NB4 (cell line): ENCODE data around the gene TSNAX.

Experiments
- MAX ChIP-seq: IDR thresholded peaks from 2 replicates; pipeline ENCODE4 v1.6.1; 2011; ENCODE audit warnings: low read depth, low read length
- POLR2A ChIP-seq: IDR thresholded peaks from 2 replicates; pipeline ENCODE4 v1.6.1; 2011; ENCODE audit warnings: mild to moderate bottlenecking; ENCODE audit not compliant: insufficient read length; ENCODE audit errors: extremely low read depth
- TF ChIP-seq, protein P1 (sequence below): IDR thresholded peaks from one replicate; pipeline ENCODE4 v1.5.1; 2012; ENCODE audit warnings: low read depth, low read length

GRCh38 chr1:231612393-231613089 is 84.1 kb downstream of the TSNAX start:
- TF ChIP-seq, protein P1, sequence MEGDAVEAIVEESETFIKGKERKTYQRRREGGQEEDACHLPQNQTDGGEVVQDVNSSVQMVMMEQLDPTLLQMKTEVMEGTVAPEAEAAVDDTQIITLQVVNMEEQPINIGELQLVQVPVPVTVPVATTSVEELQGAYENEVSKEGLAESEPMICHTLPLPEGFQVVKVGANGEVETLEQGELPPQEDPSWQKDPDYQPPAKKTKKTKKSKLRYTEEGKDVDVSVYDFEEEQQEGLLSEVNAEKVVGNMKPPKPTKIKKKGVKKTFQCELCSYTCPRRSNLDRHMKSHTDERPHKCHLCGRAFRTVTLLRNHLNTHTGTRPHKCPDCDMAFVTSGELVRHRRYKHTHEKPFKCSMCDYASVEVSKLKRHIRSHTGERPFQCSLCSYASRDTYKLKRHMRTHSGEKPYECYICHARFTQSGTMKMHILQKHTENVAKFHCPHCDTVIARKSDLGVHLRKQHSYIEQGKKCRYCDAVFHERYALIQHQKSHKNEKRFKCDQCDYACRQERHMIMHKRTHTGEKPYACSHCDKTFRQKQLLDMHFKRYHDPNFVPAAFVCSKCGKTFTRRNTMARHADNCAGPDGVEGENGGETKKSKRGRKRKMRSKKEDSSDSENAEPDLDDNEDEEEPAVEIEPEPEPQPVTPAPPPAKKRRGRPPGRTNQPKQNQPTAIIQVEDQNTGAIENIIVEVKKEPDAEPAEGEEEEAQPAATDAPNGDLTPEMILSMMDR, result no peak
- TF ChIP-seq POLR2A, result no peak
- no peak for TF ChIP-seq MAX
